HL-60 (cell line): Measurements from ENCODE around the gene MAS1L.

ENCODE experiments used
- DNase-seq, 2 experiments: peaks; one replicate each; pipeline ENCODE4 v3.0.0-alpha.2; 2010 to 2020; ENCODE audit warnings: low read depth in 1 of 2, low spot score in 1 of 2
- H3K27ac ChIP-seq: fragments of 250-450 bp; sonication (Bioruptor Pico); replicated peaks from 2 replicates; pipeline ENCODE4 v1.5.1; 2020; ENCODE audit warnings: mild to moderate bottlenecking, moderate library complexity
- H3K27me3 ChIP-seq: fragments of 250-450 bp; sonication (Bioruptor Pico); 2 replicates; pipeline ENCODE4 v1.5.1; 2021; ENCODE audit warnings: mild to moderate bottlenecking, moderate library complexity; ENCODE audit not compliant: insufficient read depth, poor library complexity, severe bottlenecking
- H3K4me3 ChIP-seq: replicated peaks from 2 replicates; pipeline ENCODE4 v1.5.1; 2011; ENCODE audit warnings: mild to moderate bottlenecking, control low read depth, low read length; ENCODE audit not compliant: insufficient read depth
- CTCF ChIP-seq: IDR thresholded peaks from one replicate; pipeline ENCODE4 v1.5.1; 2011; ENCODE audit warnings: low read length, control low read depth, inconsistent platforms; ENCODE audit not compliant: insufficient read depth
- GABPA ChIP-seq: IDR thresholded peaks from 2 replicates; pipeline ENCODE4 v1.6.1; 2012; ENCODE audit warnings: low read depth
- POLR2AphosphoS5 ChIP-seq: IDR thresholded peaks from 2 replicates; pipeline ENCODE4 v1.6.1; 2012; ENCODE audit warnings: low read depth
- REST ChIP-seq: IDR thresholded peaks from 2 replicates; pipeline ENCODE4 v1.6.1; 2012; ENCODE audit warnings: low read depth; ENCODE audit not compliant: insufficient replicate concordance
- SPI1 ChIP-seq: IDR thresholded peaks from 2 replicates; pipeline ENCODE4 v1.6.1; 2012; ENCODE audit warnings: low read depth, mild to moderate bottlenecking, borderline replicate concordance

The MAS1L gene

GRCh38 chr6:29519291-29520010 is 31.7 kb upstream of the MAS1L start:
- Histone ChIP-seq H3K4me3 (no peak overlapping the region), H3K27me3 (no peaks in the 10 kb centered on the region), H3K27ac (no peak overlapping the region)
- no peak for DNase-seq
- TF ChIP-seq POLR2AphosphoS5 (no peak), SPI1 (no peak), GABPA (no peak), REST (no peak), CTCF (no peak)

GRCh38 chr6:29517728-29518440 is 30.1 kb upstream of the MAS1L start:
- Histone ChIP-seq H3K4me3 (no peak overlapping the region), H3K27me3 (no peaks in the 10 kb centered on the region), H3K27ac (no peak overlapping the region)
- DNase-seq, result no peak
- no peak for TF ChIP-seq POLR2AphosphoS5
- TF ChIP-seq GABPA, result no peak
- TF ChIP-seq SPI1, result no peak
- TF ChIP-seq CTCF, result no peak
- TF ChIP-seq REST, result no peak

GRCh38 chr6:29517245-29517644 is 29.5 kb upstream of the MAS1L start:
- TF ChIP-seq SPI1 (no peak), REST (no peak), CTCF (no peak), GABPA (no peak), POLR2AphosphoS5 (no peak)
- Histone ChIP-seq H3K4me3 (no peak overlapping the region), H3K27ac (no peak overlapping the region), H3K27me3 (no peaks in the 10 kb centered on the region)
- no peak for DNase-seq
